Spleen (tissue), 11 donors: ENCODE measurements around the gene APOC4. TPM values are rescaled to one million over a fixed set of nuclear protein-coding genes. Genes with fewer than 3 reads are reported as not detected.
"Not testable (repeated sequence)": the region's sequence is repeated elsewhere in the genome, so short reads cannot be mapped to it uniquely, and the experiment has no call there.

Experiments used
- DNase-seq: peaks from one replicate; pipeline ENCODE4 v3.0.0-alpha.2; 2020
- H3K27ac ChIP-seq, 8 donors: fragments of 200-600 bp; sonication (generic) in 7 of 8; 1 replicate in 4 of 8; 2 replicates in 4 of 8; pipeline versions ENCODE4 v1.5.0 to v1.8.0; 2016 to 2021; ENCODE audit warnings: inconsistent platforms in 4 of 8, mild to moderate bottlenecking in 4 of 8, moderate library complexity in 1 of 8
- H3K27me3 ChIP-seq, 7 donors: fragments of 200-600 bp; sonication (generic) in 6 of 7; replicated peaks in 1 of 7; 1 replicate in 4 of 7; 2 replicates in 3 of 7; pipeline versions ENCODE4 v1.5.0 to v1.8.0; 2016 to 2021; ENCODE audit warnings: inconsistent platforms in 3 of 7, mild to moderate bottlenecking in 1 of 7
- H3K36me3 ChIP-seq, 6 donors: fragments of 200-600 bp; sonication (generic) in 5 of 6; 1 replicate in 4 of 6; 2 replicates in 2 of 6; pipeline versions ENCODE4 v1.5.0 to v1.8.0; 2016 to 2021; ENCODE audit warnings: inconsistent platforms in 2 of 6
- H3K4me1 ChIP-seq, 6 donors: fragments of 200-600 bp; sonication (generic) in 5 of 6; 1 replicate in 3 of 6; 2 replicates in 3 of 6; pipeline versions ENCODE4 v1.5.0 to v1.8.0; 2016 to 2021; ENCODE audit warnings: inconsistent platforms in 3 of 6
- H3K4me3 ChIP-seq, 8 donors: fragments of 200-600 bp; sonication (generic) in 7 of 8; 1 replicate in 4 of 8; 2 replicates in 4 of 8; pipeline versions ENCODE4 v1.5.0 to v1.8.0; 2016 to 2021; ENCODE audit warnings: inconsistent platforms in 4 of 8, mild to moderate bottlenecking in 4 of 8, moderate library complexity in 2 of 8
- H3K9me3 ChIP-seq, 8 donors: fragments of 200-600 bp; sonication (generic) in 7 of 8; 1 replicate in 4 of 8; 2 replicates in 4 of 8; pipeline versions ENCODE4 v1.5.0 to v1.8.0; 2016 to 2021; ENCODE audit warnings: inconsistent platforms in 4 of 8
- POLR2A ChIP-seq, 3 donors: fragments of 450-650 bp; IDR thresholded peaks; one replicate each; pipeline ENCODE4 v1.5.1; 2017; ENCODE audit warnings: antibody characterized with exemption in 3 of 3, mild to moderate bottlenecking in 1 of 3
- POLR2AphosphoS5 ChIP-seq, 3 donors: sonication (generic); formaldehyde crosslinking; IDR thresholded peaks; one replicate each; pipeline ENCODE4 v1.5.1; 2017; ENCODE audit warnings: antibody characterized with exemption in 3 of 3
- WGBS, 5 donors: extraction: QIAGEN DNeasy Blood & Tissue Kit in 3 of 5; methylation state at CpG; one replicate each; pipeline versions ENCODE4 v1.1.5 to v1.1.7; 2013 to 2018; 5-methylcytosine and 5-hydroxymethylcytosine counted together
- intact Hi-C: fragments of 100-400 bp; cut with DNase I; formaldehyde crosslinking; loops from one replicate; pipeline ENCODE4 v1.15.0; 2023; ENCODE audit warnings: low total_unique reads
- polyA plus RNA-seq, 3 donors: library from polyadenylated mRNA; stranded (reverse); fragments of 200-250 nt; gene quantifications; one replicate each; pipeline ENCODE4 v1.2.1, GENCODE V29; 2013
- total RNA-seq, 7 donors: library from RNA; depleted of rRNA in 3 of 7; stranded (reverse); fragments of >200 nt in 3 of 7; fragmentation: NEBNext Ultra II Directional in 4 of 7; extraction: Animal tissue kit (Norgen Biotek cat#: 25700) in 4 of 7; gene quantifications; one replicate each; pipeline versions ENCODE4 v1.1.0 to v1.2.1, GENCODE V29; 2016 to 2021
- TF ChIP-seq, protein P1 (sequence below), 11 experiments: fragments of 200-600 bp in 7 of 11; fragments of 450-650 bp in 4 of 11; sonication (generic) in 4 of 11; IDR thresholded peaks in 8 of 11; conservative IDR thresholded peaks in 3 of 11; 1 replicate in 7 of 11; 2 replicates in 4 of 11; pipeline versions ENCODE4 v1.4.0 to v1.8.0; 2016 to 2021; ENCODE audit warnings: antibody characterized with exemption in 11 of 11, inconsistent platforms in 4 of 11, mild to moderate bottlenecking in 1 of 11
- donor health status: healthy with polysubstance abuse.
- donor health status: DM: no; HTN: no; CAD: no; lungs with moderate emphysema.
- donor health status: DM: no; HTN: no; CAD: no.
- donor health status: Bipolar disorder and iron deficiency.
- donor health status: healthy.
- donor health status: DM: no; HTN: no; CAD: no.
- donor health status: DM: yes; HTN: yes; CAD: no.

APOC4 gene
- total and polyA plus RNA-seq, 10 donors = 0.24 to 0.42 (median 0.32) TPM; not detected in 7

DNA sequence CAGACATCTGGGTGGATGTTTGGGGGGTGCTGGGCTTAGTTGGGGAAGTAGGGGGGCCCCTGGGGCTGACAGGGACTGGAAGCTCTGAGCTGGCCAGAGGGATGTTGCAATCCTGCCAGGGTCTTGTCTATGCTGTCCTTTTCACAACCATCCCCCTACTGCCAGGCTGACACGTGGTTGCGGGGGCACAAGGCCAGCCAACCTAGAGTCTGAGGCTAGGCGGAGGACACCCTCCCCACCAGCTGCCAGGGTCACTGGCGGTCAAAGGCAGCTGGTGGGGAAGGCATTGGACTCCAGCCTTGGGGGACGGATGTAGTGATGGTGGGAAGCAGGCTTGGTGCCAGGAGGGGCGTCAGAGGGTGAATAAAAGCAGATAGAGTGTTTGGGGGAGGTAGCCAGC, 29.2 kb upstream of the APOC4 start:
- WGBS, 5 donors = 22 to 57% (median 30%) methylated on average over 4 to 6 of the region's 6 CpGs
- DNase-seq = peak; percentile 89
- peaks cover 0 to 32% (median 0%) of the 10 kb centered on the region in 7 donors for H3K27me3 ChIP-seq
- TF ChIP-seq POLR2A (IDR thresholded peaks at IDR 0.05) (no peak), POLR2AphosphoS5 (IDR thresholded peaks at IDR 0.05) (peak; percentile 66 to 72 (median 67))
- H3K4me1 ChIP-seq = peaks cover 3 to 58% (median 21%) of the 10 kb centered on the region in 6 donors
- peaks cover 0 to 8% (median 0%) of the 10 kb centered on the region in 6 donors for H3K36me3 ChIP-seq
- intact Hi-C loops = no loop called here
- H3K9me3 ChIP-seq = no peaks in the 10 kb centered on the region
- peak overlapping the region in 1 of 8 donors; percentile 17 for H3K4me3 ChIP-seq
- H3K27ac ChIP-seq = peak overlapping the region in 5 of 8 donors; percentile 23 to 82 (median 81)

DNA sequence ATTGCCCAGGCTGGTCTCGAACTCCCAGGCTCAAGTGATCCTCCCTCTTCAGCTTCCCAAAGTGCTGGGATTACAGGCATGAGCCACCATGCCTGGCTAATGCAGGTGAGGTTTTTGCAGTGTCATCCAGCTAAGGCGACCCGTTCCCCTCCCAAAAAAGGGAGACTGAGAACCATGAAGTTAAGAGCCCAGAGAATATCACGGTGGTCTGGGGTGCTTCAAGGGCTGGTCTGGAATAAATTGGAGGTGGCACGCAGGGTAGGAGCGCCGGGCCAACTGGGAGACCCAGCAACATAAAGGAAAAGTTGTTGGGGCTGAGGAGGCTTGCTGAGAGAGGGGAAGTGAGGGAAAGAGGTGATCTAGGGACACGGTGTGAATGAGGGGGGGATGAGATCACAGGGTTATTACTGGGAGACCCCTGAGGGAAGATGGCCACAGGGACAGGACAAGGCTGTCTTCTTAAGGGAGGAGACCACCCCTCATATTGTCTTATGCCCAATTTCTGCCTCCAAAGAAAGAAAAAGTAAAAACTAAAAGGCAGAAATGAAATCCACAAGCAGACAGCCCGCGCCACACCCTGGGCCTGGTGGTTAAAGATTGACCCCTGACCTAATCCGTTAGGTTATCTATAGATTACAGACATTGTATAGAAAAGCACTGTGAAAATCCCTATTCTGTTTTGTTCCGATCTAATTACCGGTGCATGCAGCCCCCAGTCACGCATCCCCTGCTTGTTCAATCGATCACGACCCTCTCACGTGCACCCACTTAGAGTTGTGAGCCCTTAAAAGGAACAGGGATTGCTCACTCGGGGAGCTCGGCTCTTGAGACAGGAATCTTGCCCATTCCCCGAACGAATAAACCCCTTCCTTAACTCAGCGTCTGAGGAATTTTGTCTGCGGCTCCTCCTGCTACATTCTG, 28.3 kb upstream of the APOC4 start:
- H3K27me3 ChIP-seq = peaks cover 0 to 32% (median 0%) of the 10 kb centered on the region in 7 donors
- H3K27ac ChIP-seq = peak overlapping the region in 7 of 8 donors; percentile 67 to 82 (median 78)
- H3K36me3 ChIP-seq, intact Hi-C loops, H3K9me3 ChIP-seq, DNase-seq: not testable (repeated sequence)
- H3K4me3 ChIP-seq = peak overlapping the region in 3 of 8 donors; percentile 54 to 64 (median 54)
- peaks cover 3 to 58% (median 21%) of the 10 kb centered on the region in 6 donors for H3K4me1 ChIP-seq
- WGBS, 5 donors = 53 to 55% (median 53%) methylated on average over 22 to 23 of the region's 23 CpGs

DNA sequence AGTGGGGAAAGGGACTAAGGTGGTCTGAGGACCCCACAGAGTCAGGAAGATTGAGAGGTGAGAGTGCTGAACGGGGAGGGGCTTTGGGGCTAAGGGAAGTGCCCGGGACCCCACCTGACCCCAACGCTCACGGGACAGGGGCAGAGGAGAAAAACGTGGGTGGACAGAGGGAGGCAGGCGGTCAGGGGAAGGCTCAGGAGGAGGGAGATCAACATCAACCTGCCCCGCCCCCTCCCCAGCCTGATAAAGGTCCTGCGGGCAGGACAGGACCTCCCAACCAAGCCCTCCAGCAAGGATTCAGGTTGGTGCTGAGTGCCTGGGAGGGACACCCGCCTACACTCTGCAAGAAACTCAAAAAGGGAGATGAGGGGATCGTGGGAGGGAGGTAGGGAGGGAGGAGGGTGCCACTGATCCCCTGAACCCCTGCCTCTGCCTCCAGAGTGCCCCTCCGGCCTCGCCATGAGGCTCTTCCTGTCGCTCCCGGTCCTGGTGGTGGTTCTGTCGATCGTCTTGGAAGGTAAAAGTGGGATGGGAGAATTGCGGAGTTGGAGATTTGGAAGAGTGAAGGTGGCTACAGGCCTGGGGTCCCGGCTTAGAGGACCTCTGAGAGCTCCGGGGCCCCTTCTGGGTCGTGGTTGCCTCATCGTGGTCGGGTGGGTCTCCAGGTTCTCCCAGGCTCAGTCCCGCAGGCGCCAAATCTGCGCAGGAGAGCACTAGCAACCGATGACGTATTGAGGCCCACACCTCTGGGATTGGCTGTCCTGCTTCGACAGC, 27.4 kb upstream of the APOC4 start, which contains the start of gene APOC1:
TSS of gene APOC1 (plus strand) at position 176 of the 774 bp plus-strand sequence. CDS start at position 460, 284 bp downstream.
- H3K27ac ChIP-seq = peak within 1 kb of the TSS; percentile 40 to 82 (median 78)
- intact Hi-C loops, H3K9me3 ChIP-seq, H3K36me3 ChIP-seq: not testable (repeated sequence)
- H3K4me3 ChIP-seq = peak within 1 kb of the TSS; percentile 27 to 64 (median 53)
- WGBS, 5 donors = 5 to 7% (median 6%) methylated on average over 23 to 28 of the region's 28 CpGs
- TF ChIP-seq POLR2AphosphoS5 (IDR thresholded peaks at IDR 0.05) = peak in 1 of 3 donors; percentile 58
- peak; percentile 91 for DNase-seq
- H3K27me3 ChIP-seq = peaks cover 0 to 32% (median 0%) of the 10 kb centered on the region in 7 donors
- peaks cover 3 to 58% (median 21%) of the 10 kb centered on the region in 6 donors for H3K4me1 ChIP-seq

DNA sequence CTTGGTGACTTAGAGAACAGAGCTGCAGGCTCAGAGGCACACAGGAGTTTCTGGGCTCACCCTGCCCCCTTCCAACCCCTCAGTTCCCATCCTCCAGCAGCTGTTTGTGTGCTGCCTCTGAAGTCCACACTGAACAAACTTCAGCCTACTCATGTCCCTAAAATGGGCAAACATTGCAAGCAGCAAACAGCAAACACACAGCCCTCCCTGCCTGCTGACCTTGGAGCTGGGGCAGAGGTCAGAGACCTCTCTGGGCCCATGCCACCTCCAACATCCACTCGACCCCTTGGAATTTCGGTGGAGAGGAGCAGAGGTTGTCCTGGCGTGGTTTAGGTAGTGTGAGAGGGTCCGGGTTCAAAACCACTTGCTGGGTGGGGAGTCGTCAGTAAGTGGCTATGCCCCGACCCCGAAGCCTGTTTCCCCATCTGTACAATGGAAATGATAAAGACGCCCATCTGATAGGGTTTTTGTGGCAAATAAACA, 17.8 kb upstream of the APOC4 start:
- Histone ChIP-seq H3K27ac (peak overlapping the region in 6 of 8 donors; percentile 12 to 71 (median 42)), H3K4me1 (peaks cover 9 to 43% (median 38%) of the 10 kb centered on the region in 6 donors), H3K36me3 (no peaks in the 10 kb centered on the region), H3K4me3 (no peak overlapping the region), H3K9me3 (no peaks in the 10 kb centered on the region), H3K27me3 (peaks cover 0 to 13% (median 0%) of the 10 kb centered on the region in 7 donors)
- TF ChIP-seq POLR2A (IDR thresholded peaks at IDR 0.05) = no peak
- TF ChIP-seq POLR2AphosphoS5 (IDR thresholded peaks at IDR 0.05) = no peak
- TF ChIP-seq, protein P1, sequence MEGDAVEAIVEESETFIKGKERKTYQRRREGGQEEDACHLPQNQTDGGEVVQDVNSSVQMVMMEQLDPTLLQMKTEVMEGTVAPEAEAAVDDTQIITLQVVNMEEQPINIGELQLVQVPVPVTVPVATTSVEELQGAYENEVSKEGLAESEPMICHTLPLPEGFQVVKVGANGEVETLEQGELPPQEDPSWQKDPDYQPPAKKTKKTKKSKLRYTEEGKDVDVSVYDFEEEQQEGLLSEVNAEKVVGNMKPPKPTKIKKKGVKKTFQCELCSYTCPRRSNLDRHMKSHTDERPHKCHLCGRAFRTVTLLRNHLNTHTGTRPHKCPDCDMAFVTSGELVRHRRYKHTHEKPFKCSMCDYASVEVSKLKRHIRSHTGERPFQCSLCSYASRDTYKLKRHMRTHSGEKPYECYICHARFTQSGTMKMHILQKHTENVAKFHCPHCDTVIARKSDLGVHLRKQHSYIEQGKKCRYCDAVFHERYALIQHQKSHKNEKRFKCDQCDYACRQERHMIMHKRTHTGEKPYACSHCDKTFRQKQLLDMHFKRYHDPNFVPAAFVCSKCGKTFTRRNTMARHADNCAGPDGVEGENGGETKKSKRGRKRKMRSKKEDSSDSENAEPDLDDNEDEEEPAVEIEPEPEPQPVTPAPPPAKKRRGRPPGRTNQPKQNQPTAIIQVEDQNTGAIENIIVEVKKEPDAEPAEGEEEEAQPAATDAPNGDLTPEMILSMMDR (IDR thresholded peaks at IDR 0.05 in 8 of 11, conservative IDR thresholded peaks at IDR 0.05 in 3 of 11) = no peak
- intact Hi-C loops = no loop called here
- DNase-seq = no peak
- WGBS, 5 donors = 72 to 75% (median 74%) methylated on average over 8 of the region's 8 CpGs
